OCI-LY3 (cell line): ENCODE measurements around the gene GATA3.

ENCODE experiments used
- H2AFZ ChIP-seq: fragments of 200-600, 300-600 bp; shearing (Covaris generic); 2 replicates; pipeline ENCODE4 v1.6.0; 2014; ENCODE audit warnings: antibody characterized with exemption, low read depth, low read length
- H3K27ac ChIP-seq: fragments of 200-600, 300-600 bp; sonication (generic); 2 replicates; pipeline ENCODE4 v1.5.1; 2014; ENCODE audit warnings: mild to moderate bottlenecking, low read length, moderate library complexity, mixed read lengths
- H3K27me3 ChIP-seq: fragments of 200-600, 300-600 bp; sonication (generic); 2 replicates; pipeline ENCODE4 v1.6.1; 2014; ENCODE audit warnings: low read depth, low read length, mixed read lengths
- H3K36me3 ChIP-seq: fragments of 200-600, 300-600 bp; sonication (generic); replicated peaks from 2 replicates; pipeline ENCODE3; 2014; ENCODE audit warnings: low read depth, low read length, mixed read lengths
- H3K4me1 ChIP-seq: fragments of 300-600, 200-600 bp; sonication (generic); 2 replicates; pipeline ENCODE4 v1.6.1; 2014; ENCODE audit warnings: low read length, mixed read lengths
- H3K4me2 ChIP-seq: fragments of 200-600, 300-600 bp; sonication (generic); 2 replicates; pipeline ENCODE4 v1.6.1; 2014; ENCODE audit warnings: low read length, mixed read lengths
- H3K4me3 ChIP-seq: fragments of 300-600, 200-600 bp; sonication (generic); 2 replicates; pipeline ENCODE4 v1.5.1; 2014; ENCODE audit warnings: antibody characterized with exemption, mild to moderate bottlenecking, low read length, moderate library complexity
- H3K79me2 ChIP-seq: fragments of 300-600, 200-600 bp; shearing (Covaris generic); 2 replicates; pipeline ENCODE4 v1.6.1; 2014; ENCODE audit warnings: mild to moderate bottlenecking, low read length, mixed read lengths
- H3K9ac ChIP-seq: fragments of 300-600, 200-600 bp; shearing (Covaris generic); 2 replicates; pipeline ENCODE4 v1.6.0; 2014; ENCODE audit warnings: mild to moderate bottlenecking, low read length, moderate library complexity
- H3K9me3 ChIP-seq: fragments of 200-600, 300-600 bp; shearing (Covaris generic); 2 replicates; pipeline ENCODE4 v1.6.1; 2014; ENCODE audit warnings: low read length, mixed read lengths; ENCODE audit not compliant: insufficient read depth
- H4K20me1 ChIP-seq: fragments of 200-600, 300-600 bp; sonication (generic); 2 replicates; pipeline ENCODE4 v1.6.1; 2016; ENCODE audit warnings: low read length, mixed read lengths; ENCODE audit not compliant: insufficient read depth
- EZH2phosphoT487 ChIP-seq: fragments of 200-600 bp; shearing (Covaris generic); IDR thresholded peaks from 2 replicates; pipeline ENCODE4 v1.6.1; 2018; ENCODE audit warnings: antibody characterized with exemption, mixed run types, low read depth
- TF ChIP-seq, protein P1 (sequence below): fragments of 200-600, 300-600 bp; sonication (generic); IDR thresholded peaks from 2 replicates; pipeline ENCODE4 v1.5.1; 2014; ENCODE audit warnings: antibody characterized with exemption, low read length, low read depth

GATA3 gene

DNA sequence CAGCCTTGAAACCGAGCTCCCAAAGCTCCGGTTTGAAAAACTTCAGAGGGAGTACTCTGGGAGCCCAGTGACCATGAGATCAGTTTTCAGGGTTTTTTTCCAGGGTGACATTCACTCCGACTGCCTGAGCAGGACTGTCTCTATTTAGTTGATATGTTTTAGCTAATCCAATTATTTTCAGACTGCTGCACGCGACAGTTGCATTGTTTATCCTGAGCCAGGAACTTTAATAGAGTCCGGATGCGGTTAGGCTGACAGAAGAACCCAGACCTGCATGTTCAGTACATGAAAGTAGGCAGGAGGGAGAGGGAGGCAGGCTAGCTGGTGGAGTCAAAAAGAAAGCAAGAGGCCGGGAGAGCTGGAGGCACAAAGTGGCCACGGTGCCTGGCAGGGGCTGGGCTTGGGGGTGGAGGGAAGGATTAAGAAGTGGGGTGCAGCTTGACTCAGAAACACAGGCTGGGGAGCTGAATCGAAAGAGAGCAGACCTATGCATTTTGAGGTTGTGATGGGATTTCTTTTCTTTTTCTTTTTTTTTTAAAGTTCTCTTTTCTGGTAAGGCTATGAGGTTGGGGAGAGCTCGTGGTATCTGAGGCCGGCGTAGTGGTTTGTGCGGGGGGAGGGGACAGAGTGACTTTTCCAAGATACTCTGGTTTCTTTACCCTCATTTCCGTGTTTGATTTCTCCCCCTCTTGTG is 5.7 kb downstream of the GATA3 start:
- Histone ChIP-seq H3K36me3 (no peaks in the 10 kb centered on the region), H3K4me3 (peak overlapping the region; percentile 65), H3K4me2 (peak overlapping the region; percentile 85), H3K27me3 (peaks cover 13% of the 10 kb centered on the region; the same call in 1 of the 2 replicates), H3K4me1 (peaks cover 30% of the 10 kb centered on the region), H3K9ac (peak overlapping the region; percentile 43), H4K20me1 (no peaks in the 10 kb centered on the region), H3K27ac (peak overlapping the region; percentile 35; the same call in 1 of the 2 replicates), H3K9me3 (no peaks in the 10 kb centered on the region), H3K79me2 (no peaks in the 10 kb centered on the region), H2AFZ (peak overlapping the region; percentile 90)
- TF ChIP-seq, protein P1, sequence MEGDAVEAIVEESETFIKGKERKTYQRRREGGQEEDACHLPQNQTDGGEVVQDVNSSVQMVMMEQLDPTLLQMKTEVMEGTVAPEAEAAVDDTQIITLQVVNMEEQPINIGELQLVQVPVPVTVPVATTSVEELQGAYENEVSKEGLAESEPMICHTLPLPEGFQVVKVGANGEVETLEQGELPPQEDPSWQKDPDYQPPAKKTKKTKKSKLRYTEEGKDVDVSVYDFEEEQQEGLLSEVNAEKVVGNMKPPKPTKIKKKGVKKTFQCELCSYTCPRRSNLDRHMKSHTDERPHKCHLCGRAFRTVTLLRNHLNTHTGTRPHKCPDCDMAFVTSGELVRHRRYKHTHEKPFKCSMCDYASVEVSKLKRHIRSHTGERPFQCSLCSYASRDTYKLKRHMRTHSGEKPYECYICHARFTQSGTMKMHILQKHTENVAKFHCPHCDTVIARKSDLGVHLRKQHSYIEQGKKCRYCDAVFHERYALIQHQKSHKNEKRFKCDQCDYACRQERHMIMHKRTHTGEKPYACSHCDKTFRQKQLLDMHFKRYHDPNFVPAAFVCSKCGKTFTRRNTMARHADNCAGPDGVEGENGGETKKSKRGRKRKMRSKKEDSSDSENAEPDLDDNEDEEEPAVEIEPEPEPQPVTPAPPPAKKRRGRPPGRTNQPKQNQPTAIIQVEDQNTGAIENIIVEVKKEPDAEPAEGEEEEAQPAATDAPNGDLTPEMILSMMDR = no peak
- TF ChIP-seq EZH2phosphoT487 = no peak

DNA sequence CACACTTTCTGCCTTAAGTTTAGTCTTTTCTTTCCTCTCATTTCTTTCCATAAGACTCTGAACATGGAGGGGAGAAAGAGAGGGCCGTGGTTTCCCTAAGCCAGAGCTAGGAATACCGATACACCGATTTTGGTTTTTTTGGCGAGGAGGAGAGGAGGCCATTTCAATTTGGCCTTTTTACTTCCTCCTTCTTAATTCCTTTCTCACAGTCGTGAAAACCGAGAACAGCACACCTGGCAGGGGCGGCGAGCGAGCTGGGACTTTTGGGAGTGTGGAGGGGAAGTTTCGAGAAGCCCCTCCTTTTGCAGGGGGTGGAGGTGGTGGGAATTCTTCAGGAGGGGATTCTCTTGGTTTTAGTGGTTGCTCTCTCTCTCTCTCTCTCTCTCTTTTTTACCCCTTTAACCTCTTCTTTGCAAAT is 6.2 kb downstream of the GATA3 start:
- Histone ChIP-seq H3K9me3 (no peaks in the 10 kb centered on the region), H3K9ac (peak overlapping the region; percentile 43), H3K4me2 (peak overlapping the region; percentile 85), H3K79me2 (no peaks in the 10 kb centered on the region), H2AFZ (peak overlapping the region; percentile 90; the same call in 1 of the 2 replicates), H3K36me3 (no peaks in the 10 kb centered on the region), H3K27me3 (peaks cover 13% of the 10 kb centered on the region; the same call in 1 of the 2 replicates), H3K4me1 (peaks cover 30% of the 10 kb centered on the region), H3K4me3 (peak overlapping the region; percentile 65), H3K27ac (peak overlapping the region; percentile 35; the same call in 1 of the 2 replicates), H4K20me1 (no peaks in the 10 kb centered on the region)
- TF ChIP-seq EZH2phosphoT487 = no peak
- TF ChIP-seq, protein P1 = no peak

DNA sequence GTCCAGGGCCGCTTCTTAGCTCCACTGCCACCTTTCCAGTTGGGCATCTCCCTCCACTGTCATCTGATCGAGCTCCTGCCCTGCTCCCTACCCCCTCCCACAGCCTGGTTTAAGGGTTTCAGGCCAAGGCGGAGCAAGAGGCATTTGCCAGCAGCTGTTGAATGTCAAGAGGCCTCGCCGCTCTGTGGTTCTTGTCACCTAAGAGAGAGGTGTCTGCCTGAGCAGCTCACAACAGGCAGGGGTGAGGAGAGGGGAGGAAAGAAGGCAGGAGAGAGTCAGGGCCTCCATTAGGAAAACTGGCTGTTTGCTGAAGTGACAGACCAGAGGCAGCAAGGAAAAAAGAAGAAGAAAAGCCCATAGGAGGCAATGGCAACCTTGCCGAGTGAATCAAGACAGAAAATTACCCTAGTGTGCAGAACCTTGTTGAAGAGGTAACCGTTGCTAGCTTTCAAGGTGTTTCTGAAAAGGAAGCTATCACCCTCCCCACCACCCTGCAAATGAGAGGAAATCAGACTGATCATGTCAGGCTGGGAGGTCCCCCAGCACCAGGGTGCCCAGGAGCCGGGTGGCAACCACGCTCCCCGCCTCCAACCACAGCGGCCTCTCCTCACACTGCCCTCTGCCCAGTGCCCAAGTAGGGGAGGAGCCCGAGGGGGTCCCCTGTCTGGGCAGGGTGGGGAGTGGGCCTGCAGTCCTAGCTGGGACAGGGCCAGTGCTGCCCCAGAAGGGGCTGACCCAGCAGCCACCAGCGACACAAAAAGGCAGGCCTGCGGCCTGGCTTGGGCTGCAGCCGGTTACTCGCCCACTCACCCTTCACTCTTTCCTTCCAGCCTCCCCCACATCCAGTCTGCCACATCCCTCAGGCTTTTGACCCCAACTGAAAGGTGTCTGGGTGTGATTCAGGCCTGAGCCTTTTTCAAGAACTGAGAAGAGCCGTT is 7.1 kb downstream of the GATA3 start:
- Histone ChIP-seq H3K9ac (no peak overlapping the region), H2AFZ (no peak overlapping the region; the same call in 1 of the 2 replicates), H4K20me1 (no peaks in the 10 kb centered on the region), H3K9me3 (no peaks in the 10 kb centered on the region), H3K27ac (no peak overlapping the region), H3K4me1 (peaks cover 29% of the 10 kb centered on the region), H3K36me3 (no peaks in the 10 kb centered on the region), H3K27me3 (peaks cover 19% of the 10 kb centered on the region), H3K4me3 (no peak overlapping the region), H3K79me2 (no peaks in the 10 kb centered on the region), H3K4me2 (no peak overlapping the region)
- no peak for TF ChIP-seq EZH2phosphoT487

DNA sequence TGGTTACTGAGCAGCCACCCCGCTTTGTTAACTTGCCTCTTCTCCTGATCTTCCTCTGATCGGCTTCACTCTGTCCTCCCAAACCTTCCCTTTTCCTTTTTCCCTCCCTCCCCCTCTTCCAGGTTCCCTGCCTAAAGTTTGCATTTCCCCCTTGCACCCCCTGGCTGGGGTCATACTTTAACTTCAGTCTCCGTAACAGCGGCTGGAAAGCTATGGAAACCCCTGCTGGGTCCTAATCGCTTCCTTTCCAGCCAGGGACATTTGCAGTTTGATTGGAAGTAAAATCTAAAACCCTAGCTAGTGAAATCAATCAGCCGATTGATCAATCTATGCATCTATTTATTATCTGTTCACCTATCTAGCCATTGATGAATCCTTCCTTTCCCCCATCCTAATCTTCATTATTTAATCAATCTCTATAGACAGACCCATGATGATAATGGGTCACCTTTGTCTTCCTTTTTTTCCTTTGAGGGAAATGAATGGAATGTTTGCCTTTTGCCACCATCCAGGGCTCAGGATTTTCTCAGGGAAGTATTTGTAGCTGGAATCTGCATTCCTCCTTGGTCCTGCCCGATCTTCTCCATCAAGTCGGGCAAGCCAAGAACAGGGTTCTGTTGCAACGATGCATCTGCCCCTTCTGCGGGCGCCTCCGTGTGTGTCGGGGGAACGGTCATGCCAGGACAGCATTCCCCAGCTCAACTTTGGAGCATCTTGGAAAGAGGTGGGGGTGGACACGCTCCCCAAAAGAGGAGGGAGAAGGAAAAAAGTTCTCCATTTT is 8.8 kb downstream of the GATA3 start:
- no peak overlapping the region for H3K9ac ChIP-seq
- no peaks in the 10 kb centered on the region for H3K79me2 ChIP-seq
- H3K4me3 ChIP-seq = no peak overlapping the region
- no peaks in the 10 kb centered on the region for H4K20me1 ChIP-seq
- no peaks in the 10 kb centered on the region for H3K36me3 ChIP-seq
- peaks cover 31% of the 10 kb centered on the region for H3K27me3 ChIP-seq
- no peak overlapping the region for H2AFZ ChIP-seq
- TF ChIP-seq, protein P1 = no peak
- no peak for TF ChIP-seq EZH2phosphoT487
- no peaks in the 10 kb centered on the region for H3K9me3 ChIP-seq
- no peak overlapping the region for H3K27ac ChIP-seq
- no peak overlapping the region for H3K4me2 ChIP-seq
- peaks cover 19% of the 10 kb centered on the region for H3K4me1 ChIP-seq
